ENCODE data around the gene AKAP1. TPM values are rescaled to one million over a fixed set of nuclear protein-coding genes. Genes with fewer than 3 reads are reported as not detected.

The AKAP1 gene, protein sequence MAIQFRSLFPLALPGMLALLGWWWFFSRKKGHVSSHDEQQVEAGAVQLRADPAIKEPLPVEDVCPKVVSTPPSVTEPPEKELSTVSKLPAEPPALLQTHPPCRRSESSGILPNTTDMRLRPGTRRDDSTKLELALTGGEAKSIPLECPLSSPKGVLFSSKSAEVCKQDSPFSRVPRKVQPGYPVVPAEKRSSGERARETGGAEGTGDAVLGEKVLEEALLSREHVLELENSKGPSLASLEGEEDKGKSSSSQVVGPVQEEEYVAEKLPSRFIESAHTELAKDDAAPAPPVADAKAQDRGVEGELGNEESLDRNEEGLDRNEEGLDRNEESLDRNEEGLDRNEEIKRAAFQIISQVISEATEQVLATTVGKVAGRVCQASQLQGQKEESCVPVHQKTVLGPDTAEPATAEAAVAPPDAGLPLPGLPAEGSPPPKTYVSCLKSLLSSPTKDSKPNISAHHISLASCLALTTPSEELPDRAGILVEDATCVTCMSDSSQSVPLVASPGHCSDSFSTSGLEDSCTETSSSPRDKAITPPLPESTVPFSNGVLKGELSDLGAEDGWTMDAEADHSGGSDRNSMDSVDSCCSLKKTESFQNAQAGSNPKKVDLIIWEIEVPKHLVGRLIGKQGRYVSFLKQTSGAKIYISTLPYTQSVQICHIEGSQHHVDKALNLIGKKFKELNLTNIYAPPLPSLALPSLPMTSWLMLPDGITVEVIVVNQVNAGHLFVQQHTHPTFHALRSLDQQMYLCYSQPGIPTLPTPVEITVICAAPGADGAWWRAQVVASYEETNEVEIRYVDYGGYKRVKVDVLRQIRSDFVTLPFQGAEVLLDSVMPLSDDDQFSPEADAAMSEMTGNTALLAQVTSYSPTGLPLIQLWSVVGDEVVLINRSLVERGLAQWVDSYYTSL
- total RNA-seq, result 6.1 and 7.8 TPM in 2 replicates

DNA sequence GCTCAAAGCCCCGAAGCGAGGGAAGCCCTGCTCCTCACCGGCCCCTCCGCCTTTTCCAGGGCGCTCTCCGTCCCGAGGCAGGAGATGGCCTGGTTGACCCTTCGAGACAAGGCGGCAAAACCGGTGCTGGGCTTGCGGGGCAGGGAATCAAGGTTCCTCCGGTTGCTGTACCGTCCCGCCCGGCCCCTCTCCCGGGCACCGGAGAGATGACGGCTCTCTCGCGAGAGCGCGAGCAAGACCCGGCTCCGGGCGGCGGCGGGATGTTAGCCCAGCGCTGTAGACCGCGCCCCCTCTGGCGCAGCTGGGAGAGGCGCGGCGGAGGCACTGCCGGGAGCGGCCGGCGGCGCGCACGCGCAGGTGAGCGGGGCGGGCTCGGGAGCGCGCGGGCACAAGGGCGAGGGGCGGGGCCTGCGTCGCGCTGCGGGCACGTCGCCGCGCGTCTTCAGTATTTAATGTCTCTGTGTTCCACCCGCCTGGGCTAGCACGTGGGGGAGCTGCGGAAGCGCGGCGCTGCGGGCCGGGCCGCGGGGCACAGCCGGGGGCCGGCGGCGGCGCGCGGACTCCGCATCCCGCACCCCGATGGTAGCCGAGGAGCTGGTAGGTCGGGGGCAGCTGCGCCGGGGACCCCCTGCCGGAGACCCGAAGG lies at the start of gene AKAP1:
AKAP1 (plus strand) TSS at position 445 of the 646 bp plus-strand sequence. CDS start 20,219 bp downstream, outside the sequence.

Other genes with a start within 250 kb of the AKAP1 start
- gene TRIM25, start 171.2 kb upstream of the AKAP1 start, total RNA-seq, result 12.7 and 16.3 TPM in 2 replicates
- 8.6 and 9.4 TPM in 2 replicates for gene COIL, start 124.2 kb upstream of the AKAP1 start, total RNA-seq
- 32.1 and 47.6 TPM in 2 replicates for gene SCPEP1, start 107.1 kb upstream of the AKAP1 start, total RNA-seq
- gene MSI2, start 171.3 kb downstream of the AKAP1 start, total RNA-seq, result 12.7 and 21.3 TPM in 2 replicates

Data from myometrial cell (primary cell).